Measurements from ENCODE around the gene CDC42BPA.

Gene CDC42BPA

GRCh38 chr1:226994586-226995364, 323.5 kb downstream of the CDC42BPA start:
- DNase-seq (ENCODE audit: extremely low spot score), result no peak
- CTCF ChIA-PET, result interaction anchor here (1.3 kb wide), 1 partner anchor 11 kb away, joined by 3 read pairs; no protein-coding TSS in a partner anchor
- TF ChIP-seq FOXM1 (IDR thresholded peaks at IDR 0.05; ENCODE audit: borderline replicate concordance), result no peak
- no peak for TF ChIP-seq ELF4 (IDR thresholded peaks at IDR 0.05)
- no peak for TF ChIP-seq ZNF384 (IDR thresholded peaks at IDR 0.05)
- no peak for TF ChIP-seq NFRKB (IDR thresholded peaks at IDR 0.05)
- no peak for TF ChIP-seq HDGF (IDR thresholded peaks at IDR 0.05; ENCODE audit: borderline replicate concordance)
- no peak for TF ChIP-seq BHLHE40 (IDR thresholded peaks at IDR 0.05; ENCODE audit: borderline replicate concordance)
- no peak for TF ChIP-seq SP1 (IDR thresholded peaks at IDR 0.05)
- no peak for TF ChIP-seq CTBP1 (IDR thresholded peaks at IDR 0.05; ENCODE audit: borderline replicate concordance)
- TF ChIP-seq, protein P1, sequence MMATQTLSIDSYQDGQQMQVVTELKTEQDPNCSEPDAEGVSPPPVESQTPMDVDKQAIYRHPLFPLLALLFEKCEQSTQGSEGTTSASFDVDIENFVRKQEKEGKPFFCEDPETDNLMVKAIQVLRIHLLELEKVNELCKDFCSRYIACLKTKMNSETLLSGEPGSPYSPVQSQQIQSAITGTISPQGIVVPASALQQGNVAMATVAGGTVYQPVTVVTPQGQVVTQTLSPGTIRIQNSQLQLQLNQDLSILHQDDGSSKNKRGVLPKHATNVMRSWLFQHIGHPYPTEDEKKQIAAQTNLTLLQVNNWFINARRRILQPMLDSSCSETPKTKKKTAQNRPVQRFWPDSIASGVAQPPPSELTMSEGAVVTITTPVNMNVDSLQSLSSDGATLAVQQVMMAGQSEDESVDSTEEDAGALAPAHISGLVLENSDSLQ (IDR thresholded peaks at IDR 0.05), result no peak
- no peak for TF ChIP-seq ARNT (IDR thresholded peaks at IDR 0.05)
- POLR2A ChIA-PET, result interaction anchor here (1.3 to 1.7 kb wide), 2 partner anchors 9 to 55 kb away, joined by 3 to 6 read pairs; partner anchors contain the start of gene COQ8A

DNA sequence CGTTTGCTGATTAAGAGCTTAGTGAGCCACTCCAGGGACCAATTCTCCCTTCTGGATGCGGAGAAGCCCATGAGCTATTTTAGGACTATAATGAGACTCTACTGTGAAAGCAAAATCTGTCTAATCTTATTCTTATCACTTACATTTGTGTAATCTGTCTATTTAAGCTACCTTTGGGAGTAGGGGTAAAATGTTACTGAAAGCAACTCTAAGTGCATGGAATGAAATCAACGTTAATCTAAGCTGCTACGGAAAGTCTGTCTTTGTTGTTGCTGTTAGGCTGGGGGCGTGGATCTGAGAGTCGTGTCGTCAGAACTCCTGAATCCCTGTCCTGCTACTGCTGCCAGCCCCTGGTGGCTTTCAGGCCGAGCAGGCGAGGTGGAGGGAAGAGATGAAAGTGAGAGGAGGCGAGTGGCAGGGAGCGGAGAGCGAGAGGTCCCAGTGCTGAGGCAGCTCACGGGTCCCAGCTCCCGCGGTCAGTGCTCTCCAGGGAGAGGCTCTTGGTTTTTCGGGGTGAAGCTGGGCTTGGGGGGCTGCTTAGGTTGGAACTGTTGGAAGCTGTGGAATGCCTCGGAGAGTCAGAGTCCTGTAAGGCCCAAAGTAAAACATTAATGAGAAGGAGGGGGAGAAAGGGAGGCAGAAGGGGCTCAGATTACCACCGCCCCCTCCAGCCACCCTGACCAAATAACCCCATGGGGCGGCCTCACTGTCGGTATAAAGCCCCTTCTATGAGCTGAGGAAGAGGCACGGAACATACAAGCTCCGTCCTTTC, 324.3 kb downstream of the CDC42BPA start:
- ChIA-PET POLR2A (interaction anchor here (1.7 kb wide), 1 partner anchor 54 kb away, joined by 6 read pairs; the partner anchor contains the start of gene COQ8A), CTCF (interaction anchor here (1.3 kb wide), 1 partner anchor 10 kb away, joined by 3 read pairs; no protein-coding TSS in a partner anchor)
- peak; percentile 31 for DNase-seq (ENCODE audit: extremely low spot score)
- no peak for TF ChIP-seq LEF1 (IDR thresholded peaks at IDR 0.05; ENCODE audit: borderline replicate concordance)
- TF ChIP-seq NFRKB (IDR thresholded peaks at IDR 0.05), result no peak
- TF ChIP-seq SUZ12 (IDR thresholded peaks at IDR 0.05), result no peak

GRCh38 chr1:226991920-226992319, 326.4 kb downstream of the CDC42BPA start:
- DNase-seq (ENCODE audit: extremely low spot score), result no peak
- ChIA-PET CTCF (no interaction called here), POLR2A (no interaction called here)
- TF ChIP-seq ELF4 (IDR thresholded peaks at IDR 0.05) (no peak), FOXM1 (IDR thresholded peaks at IDR 0.05; ENCODE audit: borderline replicate concordance) (no peak), FOXK2 (IDR thresholded peaks at IDR 0.05) (no peak), L3MBTL2 (conservative IDR thresholded peaks at IDR 0.05) (no peak), SP1 (IDR thresholded peaks at IDR 0.05) (no peak), ARNT (IDR thresholded peaks at IDR 0.05) (no peak), SUZ12 (IDR thresholded peaks at IDR 0.05) (no peak)
- TF ChIP-seq, protein P1 (IDR thresholded peaks at IDR 0.05), result no peak

DNA sequence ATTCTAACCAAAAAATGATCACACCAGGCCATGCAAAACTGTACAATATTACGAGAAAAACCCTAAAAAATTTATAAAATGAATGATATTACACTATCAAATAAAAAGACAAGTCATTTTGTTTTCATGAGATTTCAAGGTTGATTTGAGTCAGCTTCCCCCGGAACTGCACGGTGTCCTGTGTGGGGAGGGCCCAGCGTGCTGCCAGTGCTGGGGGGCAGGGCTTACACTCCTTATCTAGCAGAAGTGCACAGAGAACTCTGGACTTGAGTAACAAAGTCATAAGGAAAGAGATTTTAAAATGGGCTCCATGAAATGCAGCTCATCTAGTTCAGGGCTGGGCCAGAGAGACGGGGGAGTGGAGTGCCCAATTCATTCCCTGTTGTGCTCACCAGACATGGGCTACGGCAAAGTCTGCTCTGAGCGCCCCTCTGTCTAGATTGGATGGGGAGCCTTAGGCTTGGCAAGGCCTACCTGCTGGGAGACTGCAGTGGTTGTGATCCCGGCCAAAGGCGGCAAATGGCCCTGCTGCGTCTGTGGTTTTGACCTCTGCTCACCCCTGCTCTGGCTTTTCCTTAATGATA, 328.1 kb downstream of the CDC42BPA start:
- POLR2A ChIA-PET, result no interaction called here
- CTCF ChIA-PET, result no interaction called here
- peak; percentile 17 for DNase-seq (ENCODE audit: extremely low spot score)
- TF ChIP-seq ZNF384 (IDR thresholded peaks at IDR 0.05) (no peak), BHLHE40 (IDR thresholded peaks at IDR 0.05; ENCODE audit: borderline replicate concordance) (no peak), L3MBTL2 (conservative IDR thresholded peaks at IDR 0.05) (no peak), ARNT (IDR thresholded peaks at IDR 0.05) (no peak), FOXK2 (IDR thresholded peaks at IDR 0.05) (no peak), SP1 (IDR thresholded peaks at IDR 0.05) (no peak), LEF1 (IDR thresholded peaks at IDR 0.05; ENCODE audit: borderline replicate concordance) (no peak), FOXA1 (IDR thresholded peaks at IDR 0.05) (no peak), FOXM1 (IDR thresholded peaks at IDR 0.05; ENCODE audit: borderline replicate concordance) (no peak), TARDBP (IDR thresholded peaks at IDR 0.05) (no peak), NFRKB (IDR thresholded peaks at IDR 0.05) (no peak), CTBP1 (IDR thresholded peaks at IDR 0.05; ENCODE audit: borderline replicate concordance) (no peak), SUZ12 (IDR thresholded peaks at IDR 0.05) (no peak), ELF4 (IDR thresholded peaks at IDR 0.05) (no peak), HDGF (IDR thresholded peaks at IDR 0.05; ENCODE audit: borderline replicate concordance) (no peak)
- TF ChIP-seq, protein P1 (IDR thresholded peaks at IDR 0.05), result no peak

- ChIA-PET POLR2A (interaction anchor here (1.1 kb wide), 1 partner anchor 50 kb away, joined by 3 read pairs; no protein-coding TSS in a partner anchor), CTCF (no interaction called here)
- TF ChIP-seq HDGF (IDR thresholded peaks at IDR 0.05; ENCODE audit: borderline replicate concordance), result no peak
- TF ChIP-seq, protein P1 (IDR thresholded peaks at IDR 0.05), result no peak
- no peak for TF ChIP-seq TARDBP (IDR thresholded peaks at IDR 0.05)
- TF ChIP-seq FOXK2 (IDR thresholded peaks at IDR 0.05), result no peak
- TF ChIP-seq ZNF384 (IDR thresholded peaks at IDR 0.05), result no peak
- no peak for TF ChIP-seq FOXA1 (IDR thresholded peaks at IDR 0.05)
- TF ChIP-seq ELF4 (IDR thresholded peaks at IDR 0.05), result no peak
- no peak for DNase-seq (ENCODE audit: extremely low spot score)
Observed at GRCh38 chr1:226989085-226989920, 329.0 kb downstream of the CDC42BPA start.
